Adrenal gland (tissue), 5 donors: ENCODE results near the gene PATE2.

Experiments
- POLR2A ChIP-seq, 2 donors: fragments of 450-650 bp; IDR thresholded peaks; one replicate each; pipeline ENCODE4 v1.6.1; 2017; ENCODE audit warnings: antibody characterized with exemption in 2 of 2, mild to moderate bottlenecking in 2 of 2, moderate library complexity in 1 of 2
- TF ChIP-seq, protein P1 (sequence below), 6 experiments: fragments of 450-650 bp in 4 of 6; fragments of 200-600 bp in 2 of 6; sonication (generic) in 1 of 6; IDR thresholded peaks; 1 replicate in 5 of 6; 2 replicates in 1 of 6; pipeline versions ENCODE4 v1.5.1 to v1.8.0; 2016 to 2021; ENCODE audit warnings: antibody characterized with exemption in 6 of 6, mild to moderate bottlenecking in 2 of 6, moderate library complexity in 1 of 6
- donor health status: DM: no; HTN: no; CAD: no.

DNA sequence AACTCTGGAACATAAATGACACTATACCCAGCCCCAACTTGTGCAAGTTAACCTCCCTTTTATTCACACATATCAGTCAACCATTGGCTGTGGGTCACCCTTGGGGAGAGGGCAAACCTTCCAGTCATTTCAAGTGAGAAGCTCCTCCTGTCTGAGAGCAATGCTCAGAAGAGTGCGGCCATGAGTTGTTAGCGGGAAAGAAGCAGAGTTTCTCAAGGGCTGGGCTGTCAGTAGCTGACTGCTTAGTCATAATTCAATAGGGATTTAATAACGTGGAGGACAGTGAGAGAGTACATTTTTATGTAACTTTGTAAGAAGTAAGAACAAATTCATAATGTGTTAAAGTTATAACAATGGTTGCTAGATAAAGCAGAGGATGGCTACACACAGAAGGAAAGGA, 5.1 kb downstream of the PATE2 start:
- TF ChIP-seq, protein P1, sequence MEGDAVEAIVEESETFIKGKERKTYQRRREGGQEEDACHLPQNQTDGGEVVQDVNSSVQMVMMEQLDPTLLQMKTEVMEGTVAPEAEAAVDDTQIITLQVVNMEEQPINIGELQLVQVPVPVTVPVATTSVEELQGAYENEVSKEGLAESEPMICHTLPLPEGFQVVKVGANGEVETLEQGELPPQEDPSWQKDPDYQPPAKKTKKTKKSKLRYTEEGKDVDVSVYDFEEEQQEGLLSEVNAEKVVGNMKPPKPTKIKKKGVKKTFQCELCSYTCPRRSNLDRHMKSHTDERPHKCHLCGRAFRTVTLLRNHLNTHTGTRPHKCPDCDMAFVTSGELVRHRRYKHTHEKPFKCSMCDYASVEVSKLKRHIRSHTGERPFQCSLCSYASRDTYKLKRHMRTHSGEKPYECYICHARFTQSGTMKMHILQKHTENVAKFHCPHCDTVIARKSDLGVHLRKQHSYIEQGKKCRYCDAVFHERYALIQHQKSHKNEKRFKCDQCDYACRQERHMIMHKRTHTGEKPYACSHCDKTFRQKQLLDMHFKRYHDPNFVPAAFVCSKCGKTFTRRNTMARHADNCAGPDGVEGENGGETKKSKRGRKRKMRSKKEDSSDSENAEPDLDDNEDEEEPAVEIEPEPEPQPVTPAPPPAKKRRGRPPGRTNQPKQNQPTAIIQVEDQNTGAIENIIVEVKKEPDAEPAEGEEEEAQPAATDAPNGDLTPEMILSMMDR (IDR thresholded peaks at IDR 0.05): no peak
- TF ChIP-seq POLR2A (IDR thresholded peaks at IDR 0.05): no peak
